Thoracic aorta (tissue), 2 donors: ENCODE data around the gene NEK10. TPM values are rescaled to one million over a fixed set of nuclear protein-coding genes. Genes with fewer than 3 reads are reported as not detected.

Experiments
- ATAC-seq: fragments of 150-250 bp; one replicate; pipeline ENCODE4 v1.8.0; 2017; ENCODE audit warnings: low read depth; ENCODE audit not compliant: insufficient number of reproducible peaks, low FRiP score
- DNase-seq: peaks from one replicate; pipeline ENCODE4 v3.0.0-alpha.2; 2020; ENCODE audit warnings: low spot score
- H3K27ac ChIP-seq, 2 donors: fragments of 200-600 bp; sonication (generic); 1 replicate in 1 of 2; 2 replicates in 1 of 2; pipeline ENCODE4 v1.5.1; 2016; ENCODE audit warnings: mild to moderate bottlenecking in 2 of 2, moderate library complexity in 2 of 2
- H3K27me3 ChIP-seq: fragments of 200-600 bp; sonication (generic); replicated peaks from 2 replicates; pipeline ENCODE4 v1.6.0; 2016; ENCODE audit warnings: mild to moderate bottlenecking; ENCODE audit not compliant: insufficient read depth
- H3K36me3 ChIP-seq: fragments of 200-600 bp; sonication (generic); one replicate; pipeline ENCODE4 v1.5.1; 2016
- H3K4me1 ChIP-seq, 2 donors: fragments of 200-600 bp; sonication (generic); 1 replicate in 1 of 2; 2 replicates in 1 of 2; pipeline versions ENCODE4 v1.5.1 to v1.6.0; 2016; ENCODE audit warnings: low read depth in 2 of 2, mild to moderate bottlenecking in 1 of 2; ENCODE audit not compliant: control insufficient read depth in 1 of 2
- H3K4me3 ChIP-seq: fragments of 200-600 bp; sonication (generic); 2 replicates; pipeline ENCODE4 v1.5.1; 2016; ENCODE audit warnings: mild to moderate bottlenecking
- H3K9me3 ChIP-seq: fragments of 200-600 bp; sonication (generic); 2 replicates; pipeline ENCODE4 v1.5.1; 2016
- total RNA-seq, 2 donors: library from RNA; depleted of rRNA; stranded (reverse); fragments of >200 nt; gene quantifications; one replicate each; pipeline versions ENCODE4 v1.1.0 to v1.2.3, GENCODE V29; 2016
- TF ChIP-seq, protein P1 (sequence below): fragments of 200-600 bp; sonication (generic); IDR thresholded peaks from one replicate; pipeline ENCODE4 v1.5.1; 2019; ENCODE audit warnings: antibody characterized with exemption

The NEK10 gene
- total RNA-seq, 2 donors from 2014 or later: 0.68 to 21.4 TPM

DNA sequence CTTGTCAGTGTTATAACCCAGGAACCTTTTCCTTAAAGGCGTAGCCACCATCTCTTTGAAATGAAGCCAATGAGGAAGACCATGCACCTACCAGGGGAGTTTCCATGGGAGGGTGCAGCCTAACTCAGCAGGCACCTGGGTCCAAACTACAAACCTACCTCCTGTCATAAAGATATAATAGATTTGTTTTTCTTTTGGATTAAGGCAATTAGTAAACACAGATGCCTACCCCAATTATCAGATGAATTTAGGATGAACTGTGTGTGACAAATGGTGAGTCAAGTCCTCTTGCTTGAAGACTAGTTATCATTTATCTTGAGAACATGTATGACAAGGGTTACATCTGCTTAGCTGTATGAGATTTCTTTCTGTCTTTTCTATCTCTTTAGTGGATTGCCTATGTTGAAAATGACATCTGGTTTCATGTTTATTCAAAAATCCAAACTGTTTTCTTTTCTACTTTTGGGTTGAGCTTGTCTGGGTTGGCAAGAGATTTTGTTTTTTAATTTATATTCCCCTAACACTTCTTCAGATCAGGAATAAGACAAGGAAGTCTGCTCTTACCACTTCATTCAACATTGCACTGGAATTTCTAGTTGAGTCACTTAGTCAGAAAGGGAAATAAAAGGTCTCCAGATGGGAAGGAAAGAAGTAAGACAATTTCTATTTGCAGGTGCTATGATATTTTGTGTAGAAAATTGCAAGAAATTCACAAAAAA, 149.9 kb downstream of the NEK10 start:
- no peak for ATAC-seq
- no peak for DNase-seq
- H3K9me3 ChIP-seq: no peaks in the 10 kb centered on the region
- no peak overlapping the region for H3K4me3 ChIP-seq
- H3K4me1 ChIP-seq: no peaks in the 10 kb centered on the region
- no peaks in the 10 kb centered on the region for H3K36me3 ChIP-seq
- no peaks in the 10 kb centered on the region for H3K27me3 ChIP-seq
- H3K27ac ChIP-seq: no peak overlapping the region
- TF ChIP-seq, protein P1, sequence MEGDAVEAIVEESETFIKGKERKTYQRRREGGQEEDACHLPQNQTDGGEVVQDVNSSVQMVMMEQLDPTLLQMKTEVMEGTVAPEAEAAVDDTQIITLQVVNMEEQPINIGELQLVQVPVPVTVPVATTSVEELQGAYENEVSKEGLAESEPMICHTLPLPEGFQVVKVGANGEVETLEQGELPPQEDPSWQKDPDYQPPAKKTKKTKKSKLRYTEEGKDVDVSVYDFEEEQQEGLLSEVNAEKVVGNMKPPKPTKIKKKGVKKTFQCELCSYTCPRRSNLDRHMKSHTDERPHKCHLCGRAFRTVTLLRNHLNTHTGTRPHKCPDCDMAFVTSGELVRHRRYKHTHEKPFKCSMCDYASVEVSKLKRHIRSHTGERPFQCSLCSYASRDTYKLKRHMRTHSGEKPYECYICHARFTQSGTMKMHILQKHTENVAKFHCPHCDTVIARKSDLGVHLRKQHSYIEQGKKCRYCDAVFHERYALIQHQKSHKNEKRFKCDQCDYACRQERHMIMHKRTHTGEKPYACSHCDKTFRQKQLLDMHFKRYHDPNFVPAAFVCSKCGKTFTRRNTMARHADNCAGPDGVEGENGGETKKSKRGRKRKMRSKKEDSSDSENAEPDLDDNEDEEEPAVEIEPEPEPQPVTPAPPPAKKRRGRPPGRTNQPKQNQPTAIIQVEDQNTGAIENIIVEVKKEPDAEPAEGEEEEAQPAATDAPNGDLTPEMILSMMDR: no peak

DNA sequence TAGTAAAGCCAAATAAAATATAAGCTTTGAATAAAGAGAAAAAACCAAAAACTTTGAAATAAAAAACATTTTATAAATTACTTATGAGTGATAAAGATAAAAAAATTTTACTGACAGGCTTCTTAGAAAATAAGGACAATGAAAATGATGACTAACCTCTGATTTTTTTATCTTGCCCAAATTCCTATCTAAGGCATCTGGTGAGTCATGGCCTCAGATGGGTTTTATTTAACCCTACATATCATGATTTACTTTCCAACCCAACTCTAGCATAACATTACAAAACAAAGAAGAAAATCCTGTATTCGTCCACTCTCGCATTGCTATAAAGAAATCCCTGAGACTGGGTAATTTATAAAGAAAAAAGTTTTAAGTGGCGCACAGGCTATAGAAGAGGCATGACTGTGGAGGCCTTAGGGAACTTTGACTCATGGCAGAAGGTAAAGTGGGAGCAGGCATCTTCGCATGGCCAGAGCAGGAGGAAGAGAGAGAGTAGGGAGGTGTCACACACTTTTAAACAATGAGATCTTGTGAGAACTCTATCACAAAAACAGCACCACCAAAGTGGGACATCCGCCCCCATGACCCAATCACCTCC, 152.1 kb downstream of the NEK10 start:
- Histone ChIP-seq H3K4me1 (no peaks in the 10 kb centered on the region), H3K4me3 (no peak overlapping the region), H3K27me3 (no peaks in the 10 kb centered on the region), H3K9me3 (no peaks in the 10 kb centered on the region), H3K36me3 (no peaks in the 10 kb centered on the region), H3K27ac (no peak overlapping the region)
- ATAC-seq (no peak), DNase-seq (no peak)
- TF ChIP-seq, protein P1: no peak

DNA sequence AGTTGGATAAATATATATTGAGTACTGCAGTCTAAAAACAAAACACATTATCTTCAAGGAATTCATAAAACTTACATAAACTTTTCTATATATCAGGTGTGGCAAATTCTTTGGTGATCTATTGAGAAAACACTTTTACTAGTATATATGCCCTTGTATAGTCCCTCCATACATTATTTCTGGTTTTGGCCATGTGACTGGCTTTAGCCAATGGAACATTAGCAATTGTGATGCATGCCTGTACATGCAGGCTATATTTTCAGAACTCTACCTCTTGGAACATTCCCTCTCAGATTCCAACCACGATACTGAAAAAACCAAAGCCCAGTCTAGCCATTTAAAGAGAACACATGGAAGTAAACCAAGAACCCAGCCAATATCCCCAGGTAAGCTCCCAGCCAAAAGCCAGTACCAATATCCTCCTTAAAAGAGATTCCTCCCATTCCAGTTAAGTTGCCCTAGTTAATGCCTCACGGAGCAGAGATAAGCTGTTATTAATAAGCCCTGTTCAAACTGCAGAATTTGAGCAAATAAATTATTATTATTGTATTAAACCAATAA, 152.8 kb downstream of the NEK10 start:
- DNase-seq (no peak), ATAC-seq (no peak)
- H3K4me1 ChIP-seq: no peaks in the 10 kb centered on the region
- H3K36me3 ChIP-seq: no peaks in the 10 kb centered on the region
- no peak overlapping the region for H3K27ac ChIP-seq
- H3K27me3 ChIP-seq: no peaks in the 10 kb centered on the region
- H3K4me3 ChIP-seq: no peak overlapping the region
- no peaks in the 10 kb centered on the region for H3K9me3 ChIP-seq
- TF ChIP-seq, protein P1: no peak

DNA sequence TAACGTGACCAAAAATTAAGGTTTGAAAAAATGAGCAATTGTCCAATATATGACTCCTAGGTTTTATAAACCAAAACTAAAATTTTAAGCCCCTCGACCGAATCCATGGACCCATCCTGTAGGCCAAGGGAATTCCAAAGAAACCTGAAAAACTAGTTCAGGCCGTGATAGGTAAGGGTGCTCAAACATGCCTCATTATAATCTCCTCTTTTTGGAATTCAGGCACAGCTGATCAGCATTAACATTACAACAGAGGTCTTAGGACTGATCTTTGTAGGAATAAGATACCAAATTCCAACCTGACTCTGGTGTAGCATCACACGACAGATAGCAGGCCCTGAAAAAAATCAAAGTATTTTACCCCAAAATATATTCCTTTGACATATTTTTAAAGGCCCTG, 155.7 kb downstream of the NEK10 start:
- Histone ChIP-seq H3K27me3 (no peaks in the 10 kb centered on the region), H3K4me3 (no peak overlapping the region), H3K27ac (no peak overlapping the region), H3K9me3 (no peaks in the 10 kb centered on the region), H3K36me3 (no peaks in the 10 kb centered on the region), H3K4me1 (no peaks in the 10 kb centered on the region)
- DNase-seq (no peak), ATAC-seq (no peak)
- TF ChIP-seq, protein P1: no peak

DNA sequence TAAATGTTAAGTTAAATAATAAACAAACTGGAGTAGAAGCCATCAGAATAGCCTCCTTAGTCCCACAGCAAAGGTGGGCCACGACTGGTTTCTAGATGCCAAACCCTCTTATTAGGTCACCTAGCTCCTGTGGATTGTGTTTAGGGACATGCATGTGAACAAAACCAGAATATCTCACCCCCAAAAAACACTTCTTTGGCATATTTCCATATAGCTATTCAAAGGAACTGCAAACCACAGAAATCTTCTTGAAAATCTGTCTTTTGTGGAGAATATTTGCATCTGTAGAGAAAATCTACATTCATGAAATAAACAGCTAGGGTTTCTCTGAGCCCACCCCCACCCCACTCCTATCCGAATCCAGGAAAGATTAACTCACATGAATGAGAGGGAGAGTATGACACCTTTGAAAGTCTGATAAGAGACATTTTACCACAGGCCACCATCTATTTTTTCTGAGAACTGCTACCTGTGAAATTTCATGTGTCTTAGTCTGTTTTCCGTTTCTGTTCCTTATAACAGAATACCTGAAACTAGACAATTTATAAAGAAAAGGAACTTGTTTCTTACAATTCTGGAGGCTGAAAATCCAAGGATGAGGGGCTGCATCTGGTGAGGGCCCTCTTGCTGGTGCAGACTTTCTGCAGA, 159.4 kb downstream of the NEK10 start:
- TF ChIP-seq, protein P1: no peak
- Histone ChIP-seq H3K27me3 (no peaks in the 10 kb centered on the region), H3K4me1 (no peaks in the 10 kb centered on the region), H3K4me3 (no peak overlapping the region), H3K9me3 (no peaks in the 10 kb centered on the region), H3K27ac (no peak overlapping the region), H3K36me3 (no peaks in the 10 kb centered on the region)
- ATAC-seq (no peak), DNase-seq (no peak)
